Dermis blood vessel endothelial cell (primary cell): ENCODE results near the gene NUDCD3. TPM values are rescaled to one million over a fixed set of nuclear protein-coding genes. Genes with fewer than 3 reads are reported as not detected.

Experiments used
- DNase-seq: peaks from one replicate; pipeline ENCODE4 v3.0.0; 2010
- total RNA-seq: library from RNA; depleted of rRNA; stranded (reverse); fragments of >200 nt; gene quantifications from 2 replicates; pipeline ENCODE4 v1.2.3, GENCODE V29; 2014

Gene NUDCD3
- total RNA-seq, 1 donor from 2014 or later: 71.6 TPM

- DNase-seq: peak; percentile 99
These were observed 91.9 kb downstream of the NUDCD3 start for GRCh38 chr7:44398511-44398911.

- DNase-seq: peak; percentile 63
These were observed 93.4 kb downstream of the NUDCD3 start for GRCh38 chr7:44396931-44397545.

- no peak for DNase-seq
These were observed 94.0 kb downstream of the NUDCD3 start for GRCh38 chr7:44396496-44396895.

GRCh38 chr7:44395067-44395466, 95.4 kb downstream of the NUDCD3 start:
- DNase-seq: no peak

GRCh38 chr7:44394636-44395035, 95.8 kb downstream of the NUDCD3 start:
- DNase-seq: no peak

- DNase-seq: no peak
These were observed 96.4 kb downstream of the NUDCD3 start for GRCh38 chr7:44394112-44394447.

- no peak for DNase-seq
These were observed 97.0 kb downstream of the NUDCD3 start for GRCh38 chr7:44393238-44394111.

GRCh38 chr7:44392618-44393010, 97.8 kb downstream of the NUDCD3 start:
- no peak for DNase-seq

GRCh38 chr7:44391746-44392617, 98.5 kb downstream of the NUDCD3 start:
- DNase-seq: no peak

GRCh38 chr7:44391171-44391570, 99.3 kb downstream of the NUDCD3 start:
- no peak for DNase-seq

GRCh38 chr7:44390701-44391100, 99.8 kb downstream of the NUDCD3 start:
- no peak for DNase-seq

GRCh38 chr7:44388089-44388970, 102.1 kb downstream of the NUDCD3 start:
- no peak for DNase-seq

GRCh38 chr7:44387389-44387788, 103.1 kb downstream of the NUDCD3 start:
- DNase-seq: no peak

GRCh38 chr7:44386139-44386913, 104.1 kb downstream of the NUDCD3 start:
- no peak for DNase-seq

GRCh38 chr7:44385434-44386138, 104.9 kb downstream of the NUDCD3 start:
- no peak for DNase-seq

- DNase-seq: no peak
These were observed 105.6 kb downstream of the NUDCD3 start for GRCh38 chr7:44384586-44385433.

GRCh38 chr7:44383566-44383965, 106.9 kb downstream of the NUDCD3 start:
- peak; percentile 89 for DNase-seq

- peak; percentile 37 for DNase-seq
These were observed 107.8 kb downstream of the NUDCD3 start for GRCh38 chr7:44382459-44383265.
